Endothelial cell of umbilical vein (primary cell): Measurements from ENCODE around the gene KHNYN. TPM values are rescaled to one million over a fixed set of nuclear protein-coding genes. Genes with fewer than 3 reads are reported as not detected.

Source experiments
- BruUV-seq: library from RNA; stranded (reverse); fragments of 400-500 nt; replicated peaks from 2 replicates; lab custom pipeline; 2021; lab: Mats Ljungman, UMichigan
- CTCF ChIA-PET: fragments of 300-600, 350-600 bp; sonication (Branson Sonifier 250); formaldehyde crosslinking; loops from one replicate; lab custom pipeline; 2021; ENCODE audit warnings: antibody characterized with exemption, inconsistent platforms; lab: Charles Lee
- POLR2A ChIA-PET: fragments of 300-600, 350-600 bp; sonication (Branson Sonifier 250); formaldehyde crosslinking; loops from one replicate; lab custom pipeline; 2021; ENCODE audit warnings: antibody characterized with exemption, inconsistent platforms; lab: Charles Lee
- DNase-seq: peaks from one replicate; pipeline ENCODE4 v3.0.0-alpha.2; 2011; ENCODE audit warnings: low read depth, low spot score
- FAIRE-seq: peaks from 2 replicates; lab custom pipeline; 2011; peaks lifted over from hg19 to GRCh38; lab: Jason Lieb, UNC
- H2AFZ ChIP-seq: 2 replicates; pipeline ENCODE4 v1.6.0; 2012; ENCODE audit warnings: low read depth, low read length, control low read depth, inconsistent platforms
- H3K27ac ChIP-seq: 2 replicates; pipeline ENCODE4 v1.5.1; 2011; ENCODE audit warnings: low read depth, mild to moderate bottlenecking, control low read depth, low read length, moderate library complexity; ENCODE audit not compliant: insufficient read depth
- H3K27me3 ChIP-seq, 2 experiments: 2 replicates each; pipeline versions ENCODE4 v1.6.0 to v1.6.1; 2011; ENCODE audit warnings: low read length in 2 of 2, mixed read lengths in 1 of 2; ENCODE audit not compliant: control insufficient read depth in 2 of 2, insufficient read depth in 2 of 2
- H3K36me3 ChIP-seq, 2 experiments: 2 replicates in 1 of 2; 3 replicates in 1 of 2; pipeline ENCODE4 v1.5.1; 2011; ENCODE audit warnings: low read length in 2 of 2, mild to moderate bottlenecking in 1 of 2, moderate library complexity in 1 of 2; ENCODE audit not compliant: control insufficient read depth in 2 of 2, insufficient read depth in 2 of 2; ENCODE audit errors: extremely low read depth in 1 of 2
- H3K4me1 ChIP-seq: 3 replicates; pipeline ENCODE4 v1.5.1; 2011; ENCODE audit warnings: mild to moderate bottlenecking, low read length; ENCODE audit not compliant: control insufficient read depth, insufficient read depth; ENCODE audit errors: extremely low read depth
- H3K4me2 ChIP-seq: 2 replicates; pipeline ENCODE4 v1.6.1; 2011; ENCODE audit warnings: low read length, control low read depth, mixed read lengths; ENCODE audit not compliant: insufficient read depth
- H3K4me3 ChIP-seq, 3 experiments: fragments of 200-600 bp in 1 of 3; sonication (generic), shearing (Covaris generic) in 1 of 3; replicated peaks in 1 of 3; 2 replicates each; pipeline ENCODE4 v1.5.1; 2011 to 2016; ENCODE audit warnings: control low read depth in 3 of 3, low read length in 3 of 3, mild to moderate bottlenecking in 2 of 3, inconsistent platforms in 1 of 3, low read depth in 1 of 3, moderate library complexity in 1 of 3; ENCODE audit not compliant: insufficient read depth in 1 of 3
- H3K79me2 ChIP-seq: 2 replicates; pipeline ENCODE4 v1.6.0; 2012; ENCODE audit warnings: low read length, inconsistent platforms; ENCODE audit not compliant: control insufficient read depth, insufficient read depth
- H3K9ac ChIP-seq: replicated peaks from 2 replicates; pipeline ENCODE3; 2011; ENCODE audit warnings: low read length, control low read depth; ENCODE audit not compliant: insufficient read depth; ENCODE audit errors: extremely low read depth
- H3K9me1 ChIP-seq: replicated peaks from 3 replicates; pipeline ENCODE4 v1.6.0; 2011; ENCODE audit warnings: mild to moderate bottlenecking, low read length; ENCODE audit not compliant: control insufficient read depth, insufficient read depth; ENCODE audit errors: extremely low read depth
- H3K9me3 ChIP-seq: replicated peaks from 2 replicates; pipeline ENCODE4 v1.5.1; 2012; ENCODE audit warnings: low read length, inconsistent platforms; ENCODE audit not compliant: control insufficient read depth, insufficient read depth
- H4K20me1 ChIP-seq: replicated peaks from 2 replicates; pipeline ENCODE3; 2011; ENCODE audit warnings: mild to moderate bottlenecking, low read length; ENCODE audit not compliant: control insufficient read depth, insufficient read depth; ENCODE audit errors: extremely low read depth
- EZH2 ChIP-seq: IDR thresholded peaks from 2 replicates; pipeline ENCODE4 v1.6.1; 2012; ENCODE audit warnings: borderline replicate concordance, low read depth, mild to moderate bottlenecking, moderate library complexity, low read length, inconsistent platforms; ENCODE audit not compliant: severe bottlenecking
- FOS ChIP-seq: IDR thresholded peaks from 2 replicates; pipeline ENCODE4 v1.6.1; 2011; ENCODE audit warnings: mild to moderate bottlenecking, low read length, moderate library complexity, borderline replicate concordance; ENCODE audit not compliant: insufficient read depth
- JUN ChIP-seq: IDR thresholded peaks from 2 replicates; pipeline ENCODE4 v1.6.1; 2011; ENCODE audit warnings: borderline replicate concordance, low read depth; ENCODE audit not compliant: insufficient read length, insufficient read depth
- MYC ChIP-seq: IDR thresholded peaks from one replicate; pipeline ENCODE4 v1.6.1; 2011; ENCODE audit warnings: mild to moderate bottlenecking, low read depth, low read length
- POLR2AphosphoS5 ChIP-seq: IDR thresholded peaks from 2 replicates; pipeline ENCODE4 v1.6.1; 2012; ENCODE audit warnings: low read depth, mild to moderate bottlenecking, control low read depth, low read length, moderate library complexity; ENCODE audit not compliant: insufficient read depth
- dilution Hi-C: fragments of 300-500 bp; cut with MboI; formaldehyde crosslinking; loops from one replicate; pipeline ENCODE4 v1.15.0; 2019; ENCODE audit warnings: low sequenced_read_pairs; ENCODE audit not compliant: extremely low pct_ligation_motif_present
- intact Hi-C: fragments of 100-400 bp; cut with micrococcal nuclease; formaldehyde crosslinking; loops from one replicate; pipeline ENCODE4 v1.10.0; 2022
- polyA plus RNA-seq, 4 experiments: library from polyadenylated mRNA; depleted of rRNA in 3 of 4; stranded (reverse) in 3 of 4; unstranded in 1 of 4; fragments of >200 nt; gene quantifications; 2 replicates each; pipeline versions ENCODE4 v1.2.1 to v1.2.3, GENCODE V29; 2011 to 2012; ENCODE audit warnings: missing spikeins in 1 of 4
- total RNA-seq: library from RNA; stranded (reverse); gene quantifications from 2 replicates; pipeline ENCODE4 v1.2.3, GENCODE V29; 2021

The KHNYN gene
- total and polyA plus RNA-seq, 2 donors (not counting 3 experiments of a cell fraction or from before 2014, with no cell fraction given): 25.4 to 63.3 TPM

DNA sequence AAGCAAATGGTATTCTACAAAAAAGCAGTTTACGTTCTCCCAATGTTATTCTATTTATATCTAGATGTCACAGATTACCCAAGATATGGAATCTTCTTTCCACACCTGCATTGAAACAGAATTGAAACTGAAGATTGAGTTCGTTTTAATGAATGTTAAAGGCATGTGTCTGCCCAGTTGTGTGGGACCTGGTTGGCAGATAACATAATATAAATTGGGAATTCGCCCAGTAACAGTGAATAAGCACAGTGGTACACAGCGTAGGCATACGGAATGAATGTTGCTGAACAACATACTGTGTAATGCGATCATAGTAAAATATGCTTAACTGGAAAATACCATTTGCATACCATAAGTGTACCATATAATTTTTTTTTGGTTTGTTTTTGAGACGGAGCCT, 4.3 kb downstream of the KHNYN start:
- POLR2A ChIA-PET: no interaction called here
- no TSS peak for BruUV-seq

DNA sequence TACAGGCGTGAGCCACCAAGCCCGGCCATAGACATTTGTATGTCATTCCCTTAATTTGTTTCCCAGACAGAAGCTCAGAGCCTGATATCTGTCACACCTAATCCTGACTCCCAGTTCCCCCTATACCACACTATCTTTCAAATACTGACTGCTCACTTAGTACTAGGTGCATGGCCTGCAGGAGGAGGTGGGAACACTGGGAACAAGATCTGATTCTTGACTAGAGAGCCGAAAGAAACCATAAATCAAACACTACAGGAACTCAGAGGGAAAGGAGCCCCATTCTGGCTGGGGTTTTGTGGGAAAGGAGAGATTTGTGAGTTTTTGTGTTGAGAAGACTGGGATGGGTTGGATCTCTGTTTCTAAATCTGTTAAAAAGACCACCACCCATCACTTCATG, 4.9 kb downstream of the KHNYN start:
- dilution Hi-C loops (no loop called here), intact Hi-C loops (loop anchor here (5.0 kb wide), 1 partner anchor 287 kb away; the partner anchor contains the start of genes PSME2 and RNF31)
- Histone ChIP-seq H3K9me1 (no peaks in the 10 kb centered on the region), H3K9ac (no peak overlapping the region), H3K4me1 (peaks cover 49% of the 10 kb centered on the region), H3K79me2 (peaks cover 23% of the 10 kb centered on the region), H3K27me3 (no peaks in the 10 kb centered on the region), H2AFZ (no peak overlapping the region), H3K9me3 (no peaks in the 10 kb centered on the region), H3K36me3 (peaks cover 13 to 35% of the 10 kb centered on the region in 2 experiments), H3K4me3 (no peak overlapping the region), H3K4me2 (no peak overlapping the region), H4K20me1 (no peaks in the 10 kb centered on the region), H3K27ac (no peak overlapping the region)
- no peak for TF ChIP-seq POLR2AphosphoS5
- no peak for DNase-seq
- ChIA-PET POLR2A (no interaction called here), CTCF (interaction anchor here (1.3 to 10.2 kb wide), 3 partner anchors 69 to 104 kb away, joined by 3 to 811 read pairs (median 254); partner anchors contain the start of genes ADCY4 and RIPK3)
- BruUV-seq: no TSS peak
- FAIRE-seq: no peak

More for the DNA sequence above, 4.3 kb downstream of the KHNYN start:
- Histone ChIP-seq H3K4me2 (no peak overlapping the region), H2AFZ (no peak overlapping the region), H3K9me3 (no peaks in the 10 kb centered on the region), H3K27ac (no peak overlapping the region), H3K36me3 (peaks cover 13 to 31% of the 10 kb centered on the region in 2 experiments), H3K4me3 (no peak overlapping the region), H3K79me2 (peaks cover 23% of the 10 kb centered on the region), H4K20me1 (no peaks in the 10 kb centered on the region), H3K4me1 (peaks cover 55% of the 10 kb centered on the region), H3K27me3 (no peaks in the 10 kb centered on the region), H3K9ac (no peak overlapping the region), H3K9me1 (no peaks in the 10 kb centered on the region)
- intact Hi-C loops: loop anchor here (5.0 kb wide), 1 partner anchor 287 kb away; the partner anchor contains the start of genes PSME2 and RNF31
- TF ChIP-seq JUN (no peak), EZH2 (no peak), FOS (no peak), POLR2AphosphoS5 (no peak), MYC (no peak)
- CTCF ChIA-PET: interaction anchor here (5.4 to 10.2 kb wide), 2 partner anchors 68 to 103 kb away, joined by 254 to 811 read pairs; partner anchors contain the start of genes ADCY4 and RIPK3
- dilution Hi-C loops: no loop called here
- DNase-seq (no peak), FAIRE-seq (no peak)
